Breast epithelium (tissue), 3 donors: ENCODE data around the gene GRAMD2A.

Source experiments
- POLR2A ChIP-seq: fragments of 450-650 bp; IDR thresholded peaks from one replicate; pipeline ENCODE4 v1.6.1; 2016; ENCODE audit warnings: antibody characterized with exemption, mild to moderate bottlenecking, moderate library complexity
- POLR2AphosphoS5 ChIP-seq, 3 donors: sonication (generic); formaldehyde crosslinking; IDR thresholded peaks; one replicate each; pipeline ENCODE4 v1.6.1; 2017; ENCODE audit warnings: antibody characterized with exemption in 3 of 3
- TF ChIP-seq, protein P1 (sequence below), 3 donors: fragments of 450-650 bp; IDR thresholded peaks; one replicate each; pipeline ENCODE4 v1.5.1; 2016 to 2017; ENCODE audit warnings: antibody characterized with exemption in 3 of 3, mild to moderate bottlenecking in 3 of 3, moderate library complexity in 3 of 3

DNA sequence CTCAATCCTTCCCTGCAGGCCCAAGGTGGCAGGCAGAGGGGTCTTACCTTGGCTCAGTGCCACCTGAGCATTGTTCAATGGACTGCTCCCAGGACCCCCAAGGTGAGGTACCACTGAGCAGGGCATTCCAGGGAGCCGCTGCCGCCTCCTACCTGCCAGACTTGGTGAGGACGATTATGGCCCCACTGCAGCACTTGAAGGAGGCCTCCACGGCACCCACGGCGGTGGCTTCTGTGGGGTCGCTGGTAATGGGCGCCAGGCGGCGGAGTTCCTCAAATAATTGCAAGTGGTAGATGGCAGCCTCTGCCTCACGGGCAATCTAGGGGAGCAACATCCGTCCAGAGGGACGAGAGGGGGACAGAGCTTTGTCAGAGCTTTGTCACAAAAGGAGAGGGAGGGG is 4.7 kb upstream of the GRAMD2A start:
- TF ChIP-seq, protein P1, sequence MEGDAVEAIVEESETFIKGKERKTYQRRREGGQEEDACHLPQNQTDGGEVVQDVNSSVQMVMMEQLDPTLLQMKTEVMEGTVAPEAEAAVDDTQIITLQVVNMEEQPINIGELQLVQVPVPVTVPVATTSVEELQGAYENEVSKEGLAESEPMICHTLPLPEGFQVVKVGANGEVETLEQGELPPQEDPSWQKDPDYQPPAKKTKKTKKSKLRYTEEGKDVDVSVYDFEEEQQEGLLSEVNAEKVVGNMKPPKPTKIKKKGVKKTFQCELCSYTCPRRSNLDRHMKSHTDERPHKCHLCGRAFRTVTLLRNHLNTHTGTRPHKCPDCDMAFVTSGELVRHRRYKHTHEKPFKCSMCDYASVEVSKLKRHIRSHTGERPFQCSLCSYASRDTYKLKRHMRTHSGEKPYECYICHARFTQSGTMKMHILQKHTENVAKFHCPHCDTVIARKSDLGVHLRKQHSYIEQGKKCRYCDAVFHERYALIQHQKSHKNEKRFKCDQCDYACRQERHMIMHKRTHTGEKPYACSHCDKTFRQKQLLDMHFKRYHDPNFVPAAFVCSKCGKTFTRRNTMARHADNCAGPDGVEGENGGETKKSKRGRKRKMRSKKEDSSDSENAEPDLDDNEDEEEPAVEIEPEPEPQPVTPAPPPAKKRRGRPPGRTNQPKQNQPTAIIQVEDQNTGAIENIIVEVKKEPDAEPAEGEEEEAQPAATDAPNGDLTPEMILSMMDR (IDR thresholded peaks at IDR 0.05): no peak
- TF ChIP-seq POLR2AphosphoS5 (IDR thresholded peaks at IDR 0.05) (no peak), POLR2A (no peak)
